ENCODE measurements around the gene GCDH.

- no peak for TF ChIP-seq CTCF (IDR thresholded peaks at IDR 0.05)
- no peak for TF ChIP-seq EZH2 (IDR thresholded peaks at IDR 0.05)
- no peak for TF ChIP-seq EZH2phosphoT487 (IDR thresholded peaks at IDR 0.05)
These were observed 47.2 kb downstream of the GCDH start, which contains the start of gene CALR for GRCh38 chr19:12937927-12938778.
